Activated T-helper 1 cell treated with anti-CD3 and anti-CD28 coated beads, Interleukin-2, amount 50 U/mL, for 16 hours (primary cell): ENCODE measurements around the gene GGT7.
"Not testable (repeated sequence)": the region's sequence is repeated elsewhere in the genome, so short reads cannot be mapped to it uniquely, and the experiment has no call there.

Source experiments
- DNase-seq, 2 donors: peaks; one replicate each; pipeline ENCODE4 v3.0.0-alpha.2; 2020; ENCODE audit warnings: low read depth in 1 of 2, low spot score in 1 of 2

GGT7 gene

DNA sequence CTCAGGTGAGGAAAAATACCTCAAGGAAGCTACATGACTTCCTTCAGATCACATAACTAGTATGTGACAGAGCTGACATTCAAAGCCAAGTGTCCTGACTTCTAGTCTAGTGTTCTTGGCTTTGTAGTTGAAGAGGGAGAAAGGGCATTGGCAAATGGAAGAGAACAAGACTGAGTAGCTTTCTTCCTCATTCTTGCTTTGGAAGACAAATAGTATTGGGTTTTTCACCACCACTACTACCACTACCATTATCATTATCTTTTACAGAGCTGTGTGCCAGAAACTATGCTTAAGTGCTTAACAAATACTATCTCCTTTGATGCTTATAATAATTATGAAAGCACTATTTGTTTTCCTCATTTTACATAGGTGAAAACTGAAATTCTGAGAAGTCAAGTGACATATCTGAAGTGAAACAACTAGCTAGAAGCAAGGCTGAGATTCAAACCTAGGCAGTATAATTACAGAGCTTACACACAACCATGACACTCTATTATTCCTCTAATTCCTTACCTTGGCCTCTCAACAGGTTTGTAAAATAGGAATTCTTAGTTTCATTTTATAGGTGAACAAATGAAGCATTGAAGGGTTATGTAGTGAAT, 10.5 kb upstream of the GGT7 start:
- DNase-seq = no peak

DNA sequence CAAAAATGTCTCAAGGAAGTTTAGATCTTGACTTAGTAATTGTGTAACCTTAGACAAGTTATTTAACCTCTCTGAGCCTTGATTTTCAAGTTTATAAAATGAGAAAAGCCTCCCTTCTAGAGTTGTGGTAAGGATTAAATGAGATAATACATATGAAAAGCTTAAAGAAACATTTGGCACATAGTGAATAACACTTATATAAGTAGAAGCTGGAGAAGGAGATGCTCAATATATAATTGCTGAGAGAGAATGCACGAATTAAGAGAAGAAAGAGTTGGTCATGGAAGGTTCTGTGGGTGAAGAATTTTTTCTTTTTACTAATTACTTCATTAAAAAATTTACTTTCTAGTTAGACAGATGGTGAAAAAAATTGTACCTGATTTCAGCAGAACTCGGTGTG, 9.0 kb upstream of the GGT7 start:
- no peak for DNase-seq

DNA sequence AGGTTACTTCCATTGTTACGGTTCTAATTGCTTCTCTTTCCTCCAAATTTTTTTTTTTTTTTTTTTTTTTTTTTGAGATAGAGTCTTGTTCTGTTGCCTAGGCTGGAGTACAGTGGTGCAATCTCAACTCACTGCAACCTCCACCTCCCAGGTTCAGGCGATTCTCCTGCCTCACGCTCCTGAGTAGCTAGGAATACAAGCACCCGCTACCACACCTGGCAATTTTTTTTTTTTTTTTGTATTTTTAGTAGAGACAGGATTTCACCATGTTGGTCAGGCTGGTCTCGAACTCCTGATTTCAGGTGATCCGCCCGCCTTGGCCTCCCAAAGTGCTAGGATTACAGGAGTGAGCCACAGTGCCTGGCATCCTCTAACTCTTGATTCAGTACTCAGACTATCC, 8.3 kb upstream of the GGT7 start:
- not testable (repeated sequence) for DNase-seq

DNA sequence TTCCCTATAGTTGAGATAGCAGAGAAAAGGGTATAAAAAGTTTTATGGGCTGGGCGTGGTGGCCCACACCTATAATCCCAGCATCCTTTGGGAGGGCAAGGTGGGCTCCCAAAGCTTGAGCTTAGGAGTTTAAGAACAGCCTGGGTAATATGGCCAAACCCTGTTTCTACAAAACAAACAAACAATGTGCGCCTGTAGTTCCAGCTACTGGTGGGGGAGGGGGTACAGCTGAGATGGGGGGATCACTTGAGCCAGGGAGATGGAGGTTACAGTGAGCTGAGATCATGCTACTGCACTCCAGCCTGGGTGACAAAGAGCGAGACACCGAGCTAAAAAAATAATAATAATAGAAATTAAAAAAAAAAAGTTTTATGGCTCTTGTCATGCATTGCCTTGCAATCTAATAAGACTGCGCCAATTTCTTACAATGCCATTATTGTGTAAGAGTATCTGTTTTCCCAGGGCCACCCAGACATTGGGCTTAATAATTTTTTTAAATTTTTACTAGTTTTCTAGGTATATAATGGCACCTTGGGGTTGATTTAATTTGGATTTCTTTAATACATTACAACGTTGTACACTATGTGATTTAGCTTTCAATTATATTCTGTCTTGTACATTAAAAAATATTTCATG, 7.7 kb upstream of the GGT7 start:
- DNase-seq = no peak

DNA sequence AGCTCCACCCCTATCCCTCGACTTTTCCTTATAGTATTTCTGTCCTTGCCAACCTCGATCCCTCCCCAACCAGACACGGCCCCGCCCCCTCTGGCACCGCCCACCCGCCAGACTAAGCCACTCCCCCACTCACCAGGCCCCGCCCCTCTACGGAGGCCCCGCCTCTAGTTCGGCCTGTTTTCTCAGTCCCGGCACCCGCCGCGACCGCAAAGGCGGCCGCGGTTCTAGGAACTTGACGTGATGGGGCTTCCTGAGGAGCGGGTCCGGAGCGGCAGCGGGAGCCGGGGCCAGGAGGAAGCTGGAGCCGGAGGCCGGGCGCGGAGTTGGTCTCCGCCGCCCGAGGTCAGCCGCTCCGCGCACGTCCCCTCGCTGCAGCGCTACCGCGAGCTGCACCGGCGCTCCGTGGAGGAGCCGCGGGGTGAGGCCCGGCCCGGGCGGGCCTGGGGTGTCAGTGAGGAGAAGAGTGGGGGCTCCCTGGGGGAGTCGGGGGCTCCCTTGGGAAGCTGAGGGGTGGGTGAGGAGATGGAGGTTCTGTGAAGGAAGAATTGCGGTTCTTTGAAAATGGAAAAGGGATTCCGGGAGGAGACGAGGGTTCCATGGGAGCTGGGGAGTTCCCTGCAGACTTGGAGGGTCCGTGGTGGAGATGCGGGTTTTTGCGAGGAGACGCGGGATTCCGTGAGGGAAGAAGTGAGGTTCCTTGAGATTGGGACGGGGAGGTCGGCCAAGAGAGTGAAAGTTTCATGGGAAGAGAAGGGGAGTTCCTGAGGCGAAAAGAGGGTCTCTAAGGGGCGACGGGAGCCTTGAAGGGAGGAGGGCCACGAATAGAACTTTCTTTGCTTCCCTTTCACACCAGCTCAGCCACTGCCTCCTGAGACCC, 4.0 kb upstream of the GGT7 start, which contains the start of gene ACSS2:
Gene ACSS2, plus strand, starts transcription at position 207 of the 877 bp plus-strand sequence. Its CDS starts 34 bp downstream, at position 241.
- DNase-seq = peak; percentile 91 to 95

DNA sequence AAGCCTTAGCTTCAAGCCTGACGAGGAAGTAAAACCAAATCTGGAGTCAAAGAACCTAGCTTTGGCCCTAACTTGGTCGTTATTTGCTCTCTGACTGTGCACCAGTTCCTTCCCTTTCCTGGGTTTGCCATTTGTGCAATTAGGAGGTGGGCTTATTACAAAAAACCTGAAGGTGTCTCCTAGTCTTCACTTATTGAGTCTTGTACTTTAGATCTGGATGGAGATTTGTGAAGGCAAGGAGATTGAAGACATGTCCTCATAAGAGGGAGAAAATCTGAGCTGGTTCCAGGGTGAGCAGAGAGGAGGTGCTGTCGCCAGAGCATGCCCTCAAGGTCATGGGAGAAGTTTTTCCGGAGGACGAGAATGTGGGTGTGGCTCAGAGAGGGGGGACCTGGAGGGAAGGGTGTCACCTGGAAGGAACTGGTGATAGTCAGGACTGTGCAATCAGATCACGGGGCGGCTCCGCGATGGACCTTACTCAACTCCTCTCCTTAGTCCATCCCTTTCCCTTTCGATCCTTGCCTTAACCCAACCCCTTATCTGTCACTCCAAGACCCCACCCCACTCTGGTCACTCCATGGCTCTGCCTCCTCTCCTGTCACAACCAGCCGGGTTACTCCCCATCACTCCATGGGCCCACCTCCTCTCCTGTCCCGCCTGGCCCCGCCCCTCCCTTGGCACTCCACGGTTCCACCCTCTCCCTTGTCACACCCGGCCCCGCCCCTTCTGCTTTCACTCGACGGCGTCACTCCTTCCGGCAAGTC, 3.2 kb upstream of the GGT7 start:
- no peak for DNase-seq

DNA sequence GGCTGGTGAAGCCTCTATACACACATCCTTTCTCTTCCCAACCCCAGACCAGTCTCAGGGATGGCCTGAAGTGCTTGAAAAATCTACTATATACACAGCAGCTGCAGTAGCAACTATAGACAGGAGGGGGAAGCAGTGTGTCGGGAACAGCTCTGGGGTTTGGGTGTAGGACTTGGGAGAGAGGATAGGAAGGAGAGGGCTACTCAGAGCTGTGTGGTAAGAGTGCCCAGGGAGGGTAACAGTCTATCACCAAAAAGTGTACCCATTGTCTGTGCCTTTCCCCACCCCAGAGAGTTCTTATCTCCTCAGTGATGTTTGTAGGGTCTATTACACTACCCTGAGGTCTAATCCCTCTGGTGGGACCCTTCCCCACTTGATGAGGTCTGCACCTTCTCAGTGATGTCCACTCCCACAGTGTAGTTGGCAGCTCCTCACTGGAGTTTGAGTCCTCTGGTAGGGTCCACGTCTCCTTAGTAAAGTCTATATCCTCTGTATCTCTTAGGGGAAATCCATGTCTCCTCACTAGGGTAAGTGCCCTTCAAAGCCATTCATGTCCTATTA, 1.5 kb upstream of the GGT7 start:
- DNase-seq = peak in 1 of 2 donors; percentile 19

DNA sequence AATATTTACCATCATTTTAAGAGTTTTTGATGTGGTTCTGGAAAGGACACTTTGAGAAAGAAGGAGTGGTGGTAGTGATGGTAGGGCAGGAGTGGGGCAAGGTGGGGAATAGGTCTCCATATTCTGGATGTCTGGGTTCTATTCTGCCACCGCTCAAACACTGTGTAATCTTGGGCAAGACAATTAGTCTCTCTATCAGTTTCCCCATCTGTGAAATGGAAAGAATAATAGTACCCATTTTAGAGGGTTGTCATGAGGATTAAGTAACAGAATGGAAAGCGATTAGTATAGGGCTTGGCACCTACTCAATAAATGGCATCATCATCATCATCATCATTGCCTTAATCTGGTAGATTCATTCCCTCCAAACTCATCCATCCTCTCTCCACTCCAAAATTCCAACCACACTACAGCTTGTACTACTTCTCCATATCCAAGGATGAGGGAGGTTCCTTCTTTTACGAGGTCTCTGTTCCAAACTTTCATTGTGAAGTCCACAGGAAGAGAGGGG, 982 bp upstream of the GGT7 start:
- DNase-seq = no peak

DNA sequence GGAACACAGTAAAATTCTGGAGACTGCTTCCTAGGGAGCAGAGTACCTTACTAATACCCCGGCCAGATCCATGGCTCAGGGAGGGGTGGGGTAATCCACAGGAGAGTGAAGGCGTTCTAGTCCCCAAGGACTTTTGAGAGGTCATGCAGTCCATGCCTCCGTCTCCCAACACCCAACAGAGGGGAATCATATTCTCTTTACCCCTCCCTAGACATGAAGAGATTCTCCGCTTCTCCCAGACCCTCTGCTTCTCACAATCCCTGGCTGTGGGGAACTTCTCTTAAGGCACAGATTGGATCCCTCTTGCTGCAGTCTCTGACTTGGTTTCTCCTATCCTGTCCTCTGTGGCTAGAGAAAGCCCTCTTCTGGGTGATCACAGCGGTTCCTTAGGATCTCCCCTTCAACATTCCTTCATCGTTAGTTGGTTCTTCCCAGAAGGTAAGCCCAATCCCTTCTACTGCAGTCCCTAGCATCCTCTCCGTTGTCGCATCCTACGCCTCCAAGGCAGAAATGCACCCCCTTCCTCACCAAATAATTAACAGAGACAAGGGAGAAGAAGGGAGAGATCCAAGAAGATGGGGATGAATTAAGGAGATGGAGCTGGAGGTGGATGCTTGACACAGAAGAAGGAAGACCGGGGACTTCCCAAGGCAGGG, 562 bp downstream of the GGT7 start:
- no peak for DNase-seq

DNA sequence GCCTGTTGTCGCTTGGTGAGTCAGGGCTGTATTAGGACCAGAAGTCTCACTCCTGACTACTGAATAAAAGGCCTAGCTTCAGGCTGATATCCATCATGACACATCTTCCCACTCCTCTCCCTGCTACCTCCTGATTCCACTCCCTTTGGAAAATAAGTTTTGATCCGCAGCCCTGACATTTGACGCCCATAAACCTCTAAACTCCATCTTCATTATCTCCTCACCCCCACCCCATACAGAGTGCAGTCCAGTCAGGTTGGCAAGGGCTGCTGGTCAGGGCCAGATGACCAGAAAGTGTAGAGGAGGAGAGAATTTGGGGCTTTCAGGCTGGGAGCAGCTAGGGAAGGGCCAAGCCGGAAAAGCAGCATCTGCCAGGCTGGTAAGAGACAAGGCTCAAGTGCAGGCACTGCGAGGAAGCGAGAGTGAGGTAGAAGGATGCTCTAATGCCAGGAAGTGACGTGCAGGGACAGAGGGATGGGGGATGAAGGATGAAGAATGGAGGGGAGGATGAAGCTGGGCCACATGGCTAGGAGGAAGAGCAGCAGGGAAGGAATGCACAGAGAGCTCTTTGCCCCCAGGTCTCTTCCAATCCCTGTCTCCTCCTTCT, 1.2 kb downstream of the GGT7 start:
- no peak for DNase-seq

DNA sequence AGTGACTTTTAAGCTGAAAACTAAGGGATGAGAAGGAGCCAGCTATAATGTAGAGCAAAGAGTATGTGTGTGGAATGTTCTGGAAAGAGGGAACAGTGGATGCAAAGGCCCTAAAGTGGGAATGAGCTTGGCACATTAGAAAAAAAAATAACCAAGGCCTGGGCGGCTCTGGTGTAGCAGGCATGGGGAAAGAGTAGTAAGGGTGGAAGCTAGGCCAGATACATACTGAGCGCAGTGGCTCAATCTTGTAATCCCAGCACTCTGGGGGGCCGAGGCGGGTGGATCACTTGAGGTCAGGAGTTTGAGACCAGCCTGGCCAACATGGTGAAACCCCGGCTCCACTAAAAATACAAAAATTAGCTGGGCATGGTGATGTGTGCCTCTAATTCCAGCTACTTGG, 8.4 kb downstream of the GGT7 start:
- no peak for DNase-seq

DNA sequence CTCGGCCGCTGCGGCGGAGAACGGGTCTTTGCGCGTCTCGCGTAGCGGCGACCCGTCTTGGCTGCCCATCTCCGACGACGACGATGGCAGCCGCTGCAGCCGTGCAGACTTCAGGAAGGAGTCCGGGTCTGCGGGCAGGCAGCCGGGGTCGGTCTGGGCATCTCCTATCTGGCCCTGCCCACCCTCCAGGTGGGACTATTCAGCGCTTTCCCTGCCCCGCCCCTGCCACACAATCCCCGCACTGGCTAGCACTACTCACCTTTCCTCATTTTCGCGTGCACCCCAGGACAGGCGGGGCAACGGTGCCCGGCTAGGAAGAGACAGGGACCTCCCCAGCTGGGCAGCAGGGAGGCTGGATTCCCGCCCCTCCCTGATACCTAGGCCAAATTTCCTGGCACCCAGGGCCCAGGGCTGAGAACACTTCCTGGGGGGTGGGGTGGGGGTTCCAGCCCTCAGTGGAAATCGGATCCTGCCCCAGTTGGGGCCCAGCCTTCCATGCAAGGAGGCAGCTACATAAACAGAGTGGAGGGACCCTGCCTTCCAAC, 9.2 kb downstream of the GGT7 start:
- DNase-seq = no peak

DNA sequence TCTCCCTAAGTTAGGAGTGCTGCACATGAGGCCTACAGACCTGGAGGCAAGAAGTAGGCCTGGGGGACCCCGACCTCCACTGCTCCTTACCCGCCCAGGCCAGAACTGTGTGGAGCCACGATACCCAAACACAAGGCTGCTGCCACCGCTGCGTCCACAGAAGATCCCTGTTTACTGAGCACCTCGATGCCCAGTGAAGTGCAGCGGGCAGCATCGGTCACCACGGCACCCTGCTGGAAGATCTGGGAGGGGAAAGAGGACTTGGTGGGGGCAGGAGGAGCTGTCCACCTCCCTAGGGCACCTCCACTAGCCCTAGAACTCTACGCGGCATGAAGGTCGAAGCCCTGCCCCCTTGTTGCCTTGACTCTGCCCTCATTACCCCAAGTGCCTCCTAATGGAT, 9.9 kb downstream of the GGT7 start:
- DNase-seq = no peak

DNA sequence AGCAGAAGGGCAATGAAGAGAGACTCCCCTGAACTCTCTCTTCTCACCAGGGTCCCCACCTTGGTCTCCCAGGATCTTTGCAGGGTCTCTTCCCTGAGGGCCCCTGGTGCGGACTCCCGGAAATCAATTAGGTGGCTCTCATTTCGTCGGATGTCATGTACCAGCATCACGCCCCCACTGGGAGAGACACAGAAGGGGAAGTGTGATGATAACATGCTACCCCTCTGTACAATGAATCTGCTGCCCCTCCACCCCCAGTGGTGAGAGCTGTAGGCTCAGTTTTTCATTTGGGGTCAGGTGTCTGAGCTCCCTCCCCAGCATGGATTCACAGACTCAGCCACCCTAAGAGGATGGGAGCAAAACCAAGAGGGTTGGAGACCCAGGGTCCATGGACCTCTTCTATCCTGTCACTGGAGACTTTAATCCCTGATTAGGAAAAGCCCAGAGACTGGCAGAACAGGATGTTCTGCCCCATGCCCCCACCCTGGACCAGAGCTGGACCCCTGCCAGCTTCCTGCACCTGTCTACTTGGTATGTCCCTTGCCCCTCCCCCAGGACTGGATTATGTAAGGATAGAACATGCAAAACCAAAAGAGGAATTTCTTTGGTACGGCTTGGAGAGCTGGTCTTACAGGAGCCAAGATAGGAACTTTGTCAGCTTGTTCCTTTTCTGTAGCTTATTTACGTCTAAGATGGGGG, 11.1 kb downstream of the GGT7 start:
- no peak for DNase-seq

DNA sequence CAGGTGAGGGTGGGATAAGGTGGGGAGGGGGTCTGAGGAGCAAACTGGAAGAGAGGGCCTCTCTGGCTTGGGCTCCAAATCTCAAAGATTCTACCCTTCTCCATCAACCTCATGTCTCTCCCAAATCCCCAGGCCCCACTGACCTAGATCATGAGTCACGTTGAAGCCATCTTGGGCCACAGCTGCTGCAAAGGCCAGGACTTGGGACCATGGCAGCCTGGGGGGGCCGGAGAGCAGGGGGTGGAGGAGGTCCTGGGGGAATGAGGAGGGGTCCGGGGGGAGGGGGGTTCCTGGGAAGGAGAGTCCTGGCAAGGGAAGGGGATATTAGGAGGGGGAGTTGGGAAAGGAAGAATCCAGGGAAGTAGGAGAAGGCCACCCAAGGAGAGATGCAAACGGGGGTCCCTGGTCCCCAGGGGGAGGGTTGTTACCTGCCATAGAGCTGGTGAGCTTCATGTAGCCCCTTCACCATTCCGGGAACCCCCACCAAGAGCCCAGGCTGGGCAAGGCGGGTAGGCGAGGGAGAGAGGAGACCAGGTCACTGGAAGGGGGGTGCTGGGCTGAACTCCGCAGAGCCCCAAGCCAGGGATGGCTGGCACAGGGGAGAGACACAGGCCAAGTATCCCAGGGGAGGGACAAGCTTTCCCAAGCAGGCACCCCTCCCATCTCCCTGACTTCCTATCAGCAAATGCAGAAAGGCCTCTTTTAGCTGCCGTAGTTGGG, 12.7 kb downstream of the GGT7 start:
- DNase-seq = no peak

DNA sequence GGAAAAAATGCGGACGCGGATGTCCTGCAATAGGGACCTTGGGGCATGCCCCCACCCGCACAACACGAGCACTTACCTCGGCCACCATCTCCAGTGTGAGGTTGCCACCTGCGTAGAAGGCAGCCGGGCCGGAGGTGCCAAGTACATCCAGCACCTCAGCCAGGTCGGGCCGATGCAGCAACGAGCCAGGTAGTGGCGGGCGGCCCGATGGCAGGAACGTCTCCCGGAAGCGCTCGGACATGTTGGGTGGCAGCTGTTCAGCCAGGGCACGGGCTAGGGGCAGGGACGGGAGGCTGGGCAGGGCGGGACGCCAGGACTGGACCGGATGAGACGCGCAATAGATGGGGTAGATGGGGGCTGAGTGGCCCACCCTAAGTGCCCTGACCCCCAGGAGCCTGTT, 13.3 kb downstream of the GGT7 start:
- DNase-seq = no peak

DNA sequence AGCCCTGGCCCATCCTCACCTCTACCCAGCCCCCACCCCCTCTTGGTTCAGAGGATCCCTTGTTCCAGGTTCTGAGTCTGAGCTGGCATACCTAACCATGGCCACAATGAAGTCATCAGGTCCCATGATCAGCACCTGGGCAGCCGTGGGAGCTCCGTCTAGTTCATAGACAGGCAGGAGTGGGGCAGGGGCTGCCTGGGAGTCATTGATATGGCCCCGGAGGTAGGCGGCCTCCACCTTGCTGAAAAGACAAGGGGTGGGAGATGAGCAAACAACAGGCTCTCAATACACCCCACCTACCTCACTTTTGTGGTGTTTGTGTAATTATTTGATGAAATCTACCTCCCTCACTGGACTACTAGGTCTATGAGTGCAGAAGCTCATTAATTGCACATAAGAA, 20.4 kb downstream of the GGT7 start:
- no peak for DNase-seq

DNA sequence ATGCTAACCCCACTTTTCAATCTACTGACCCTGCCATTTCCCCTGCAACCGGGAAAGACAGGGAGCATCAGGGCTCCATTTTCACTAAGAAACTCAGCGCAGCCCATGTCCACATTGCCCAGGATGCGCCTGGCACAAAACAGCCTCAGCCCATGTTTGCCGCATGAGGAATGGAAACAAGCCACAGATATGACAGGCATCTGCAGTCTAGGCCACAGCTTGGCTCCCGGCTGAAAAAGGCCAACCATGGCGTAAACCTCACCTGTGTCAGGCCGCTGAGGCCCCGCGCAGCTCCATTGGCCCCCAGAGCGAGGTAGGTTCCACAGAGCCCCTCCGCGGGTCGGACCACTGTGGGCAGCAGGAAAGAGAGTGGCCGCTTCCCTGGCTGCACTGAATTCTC, 21.7 kb downstream of the GGT7 start:
- no peak for DNase-seq
